GM12878 (cell line): ENCODE measurements around the gene DNAJC16. TPM values are rescaled to one million over a fixed set of nuclear protein-coding genes. Genes with fewer than 3 reads are reported as not detected.
A peak's percentile ranks its signal among the peaks of the same experiment; 100 is the strongest.

Experiments used
- ATAC-seq: fragments of 200-7000 bp; cut with Tn5 transposase; 3 replicates; pipeline ENCODE4 v1.9.1; 2020; ENCODE audit warnings: mild to moderate bottlenecking, moderate library complexity
- BruUV-seq: library from RNA; stranded (reverse); fragments of 400-500 nt; replicated peaks from 2 replicates; lab custom pipeline; 2021; lab: Mats Ljungman, UMichigan
- CTCF ChIA-PET: fragments of 300-600 bp; sonication (Branson Sonifier 250); formaldehyde crosslinking; extraction: SDS; loops from one replicate; lab custom pipeline; 2021; ENCODE audit warnings: inconsistent platforms; lab: Yijun Ruan, JAX
- POLR2A ChIA-PET: fragments of 350-600 bp; formaldehyde crosslinking; extraction: SDS; loops from one replicate; lab custom pipeline; 2021; ENCODE audit warnings: inconsistent platforms; lab: Charles Lee
- RAD21 ChIA-PET: fragments of 300-600 bp; sonication (Branson Sonifier 250); formaldehyde crosslinking; loops from one replicate; lab custom pipeline; 2023; ENCODE audit warnings: antibody characterized with exemption; ENCODE audit not compliant: unreplicated experiment; lab: Charles Lee
- SMC1A ChIA-PET: fragments of 300-600 bp; sonication (Branson Sonifier 250); formaldehyde crosslinking; loops from one replicate; lab custom pipeline; 2023; ENCODE audit not compliant: unreplicated experiment, uncharacterized antibody; lab: Charles Lee
- DNase-seq: peaks from one replicate; pipeline ENCODE4 v3.0.0-alpha.2; 2011; ENCODE audit warnings: low read depth, low spot score
- FAIRE-seq: peaks from 3 replicates; lab custom pipeline; 2011; peaks lifted over from hg19 to GRCh38; lab: Jason Lieb, UNC
- H2AFZ ChIP-seq: 2 replicates; pipeline ENCODE4 v1.6.0; 2011; ENCODE audit warnings: low read depth, low read length, control low read depth; ENCODE audit not compliant: control insufficient read depth
- H3K27ac ChIP-seq: 2 replicates; pipeline ENCODE4 v1.5.1; 2011; ENCODE audit warnings: control low read depth; ENCODE audit not compliant: control insufficient read depth, insufficient read depth
- H3K27me3 ChIP-seq, 2 experiments: replicated peaks in 1 of 2; 2 replicates each; pipeline versions ENCODE4 v1.6.0 to v1.6.1; 2011; ENCODE audit warnings: low read length in 1 of 2; ENCODE audit not compliant: control insufficient read depth in 2 of 2, insufficient read depth in 2 of 2
- H3K36me3 ChIP-seq, 2 experiments: 2 replicates each; pipeline ENCODE4 v1.5.1; 2011; ENCODE audit warnings: low read length in 1 of 2; ENCODE audit not compliant: control insufficient read depth in 2 of 2, insufficient read depth in 2 of 2
- H3K4me1 ChIP-seq: 2 replicates; pipeline ENCODE4 v1.6.1; 2011; ENCODE audit warnings: mild to moderate bottlenecking, low read length, moderate library complexity, mixed read lengths; ENCODE audit not compliant: control insufficient read depth, insufficient read depth
- H3K4me2 ChIP-seq: 2 replicates; pipeline ENCODE4 v1.6.0; 2011; ENCODE audit warnings: control low read depth; ENCODE audit not compliant: control insufficient read depth, insufficient read depth
- H3K4me3 ChIP-seq: fragments of 200-600 bp; sonication (generic); 2 replicates; pipeline ENCODE4 v1.5.1; 2016
- H3K79me2 ChIP-seq: 2 replicates; pipeline ENCODE4 v1.6.0; 2011; ENCODE audit warnings: low read length; ENCODE audit not compliant: control insufficient read depth, insufficient read depth
- H3K9ac ChIP-seq: 2 replicates; pipeline ENCODE4 v1.8.0; 2011; ENCODE audit warnings: low read length, control low read depth, mixed read lengths; ENCODE audit not compliant: control insufficient read depth, insufficient read depth
- H3K9me3 ChIP-seq: replicated peaks from 3 replicates; pipeline ENCODE4 v1.5.1; 2011; ENCODE audit warnings: mild to moderate bottlenecking, low read length; ENCODE audit not compliant: control insufficient read depth, insufficient read depth
- H4K20me1 ChIP-seq: 2 replicates; pipeline ENCODE4 v1.6.0; 2011; ENCODE audit not compliant: control insufficient read depth, insufficient read depth
- CBFB ChIP-seq: IDR thresholded peaks from 2 replicates; pipeline ENCODE4 v1.6.1; 2016; ENCODE audit warnings: antibody characterized with exemption, low read depth
- GABPA ChIP-seq: IDR thresholded peaks from 2 replicates; pipeline ENCODE4 v1.6.1; 2014; ENCODE audit warnings: antibody characterized with exemption, low read depth, mild to moderate bottlenecking, inconsistent platforms
- GATAD2B ChIP-seq: fragments of 450-650 bp; conservative IDR thresholded peaks from 2 replicates; pipeline ENCODE4 v1.6.1; 2017; ENCODE audit warnings: low read depth, mild to moderate bottlenecking, moderate library complexity
- HCFC1 ChIP-seq: fragments of 150-350 bp; IDR thresholded peaks from 2 replicates; pipeline ENCODE4 v1.6.1; 2014; ENCODE audit warnings: low read length
- NFIC ChIP-seq: IDR thresholded peaks from 2 replicates; pipeline ENCODE4 v1.6.1; 2012; ENCODE audit warnings: low read depth, mild to moderate bottlenecking, inconsistent platforms, low read length, moderate library complexity
- NR2C1 ChIP-seq: fragments of 450-650 bp; IDR thresholded peaks from 2 replicates; pipeline ENCODE4 v1.6.1; 2017; ENCODE audit warnings: antibody characterized with exemption, mild to moderate bottlenecking, moderate library complexity
- POLR2A ChIP-seq: IDR thresholded peaks from 2 replicates; pipeline ENCODE4 v1.6.1; 2011; ENCODE audit warnings: low read depth, mild to moderate bottlenecking, low read length
- TCF7 ChIP-seq: IDR thresholded peaks from 2 replicates; pipeline ENCODE4 v1.6.1; 2014; ENCODE audit warnings: antibody characterized with exemption, borderline replicate concordance
- YY1 ChIP-seq: IDR thresholded peaks from 2 replicates; pipeline ENCODE4 v1.6.1; 2011; ENCODE audit warnings: low read depth, mild to moderate bottlenecking, low read length
- ZBTB33 ChIP-seq: fragments of 450-650 bp; IDR thresholded peaks from 2 replicates; pipeline ENCODE4 v1.6.1; 2017; ENCODE audit warnings: mild to moderate bottlenecking
- ZNF217 ChIP-seq: fragments of 450-650 bp; IDR thresholded peaks from 2 replicates; pipeline ENCODE4 v1.6.1; 2017; ENCODE audit warnings: antibody characterized with exemption, mild to moderate bottlenecking
- WGBS: methylation state at CpG from one replicate; pipeline ENCODE4 v1.1.6; 2016; ENCODE audit warnings: low lambda C conversion rate; ENCODE audit not compliant: insufficient replicate concordance, insufficient coverage; ENCODE audit errors: missing lambda C conversion rate; 5-methylcytosine and 5-hydroxymethylcytosine counted together
- in situ Hi-C: fragments of 300-500 bp; cut with MboI; formaldehyde crosslinking; loops from 9 replicates; pipeline ENCODE4 v1.14.3; 2018; ENCODE audit warnings: mixed read lengths
- intact Hi-C: fragments of 100-400 bp; cut with micrococcal nuclease; formaldehyde crosslinking; loops from one replicate; pipeline ENCODE4 v1.14.2; 2022; ENCODE audit not compliant: unreplicated experiment
- polyA plus RNA-seq, 11 experiments: library from polyadenylated mRNA; depleted of rRNA in 4 of 11; unstranded in 6 of 11; stranded (reverse) in 5 of 11; fragments of >200 nt; fragmentation: Nextera tagmentation in 4 of 11; fragmentation: Illumina TruSeq in 1 of 11; extraction: Ambion mirVana in 4 of 11; extraction: Trizol in 1 of 11; gene quantifications; 1 replicate in 1 of 11; 2 replicates in 10 of 11; pipeline versions ENCODE4 v1.2.1 to v1.2.3, GENCODE V29; 2011 to 2016; ENCODE audit warnings: inconsistent platforms in 2 of 11, missing spikeins in 2 of 11, low read depth in 1 of 11
- total RNA-seq, 4 experiments: library from RNA; depleted of rRNA in 3 of 4; stranded (reverse); fragments of >200 nt in 3 of 4; fragmentation: Illumina TruSeq in 1 of 4; extraction: Trizol in 1 of 4; gene quantifications; 2 replicates each; pipeline versions ENCODE4 v1.2.1 to v1.2.3, GENCODE V29; 2013 to 2021

The DNAJC16 gene
- total and polyA plus RNA-seq, 10 of the 15 experiments (the other 5 are each of a cell fraction or from before 2014, with no cell fraction given) = 2.4 to 12.7 (median 7.8) TPM

- TF ChIP-seq ZBTB33 = no peak
- no peak for TF ChIP-seq NR2C1
- TF ChIP-seq GABPA = no peak
- TF ChIP-seq GATAD2B = no peak
- TF ChIP-seq HCFC1 = no peak
- TF ChIP-seq CBFB = no peak
Measured at GRCh38 chr1:15557008-15557407, 30.4 kb downstream of the DNAJC16 start (continued).

- BruUV-seq = no TSS peak
- RAD21 ChIA-PET = no interaction called here
- SMC1A ChIA-PET = interaction anchor here (1.0 to 1.5 kb wide), 3 partner anchors 12 to 35 kb away, joined by 3 to 4 read pairs (median 3); no protein-coding TSS in a partner anchor
- no peaks in the 10 kb centered on the region for H4K20me1 ChIP-seq
- H3K36me3 ChIP-seq = peaks cover 0 to 5% of the 10 kb centered on the region in 2 experiments; a peak in 3 of 4 replicates
- H3K9ac ChIP-seq = no peak overlapping the region
- no peaks in the 10 kb centered on the region for H3K79me2 ChIP-seq
- no peaks in the 10 kb centered on the region for H3K27me3 ChIP-seq
- 61% methylated on average over 2 of the region's 2 CpGs for WGBS
- in situ Hi-C loops = no loop called here
- no peak overlapping the region for H3K4me2 ChIP-seq
- TF ChIP-seq TCF7 = no peak
- no peak for TF ChIP-seq ZNF217
- TF ChIP-seq NFIC = no peak
- TF ChIP-seq YY1 = no peak
- TF ChIP-seq POLR2A = no peak
- intact Hi-C loops = no loop called here
- POLR2A ChIA-PET = interaction anchor here (0.7 kb wide), 1 partner anchor 58 kb away, joined by 8 read pairs; no protein-coding TSS in a partner anchor
- CTCF ChIA-PET = no interaction called here
- DNase-seq = no peak
- FAIRE-seq = peak; percentile 61
- ATAC-seq = no peak
- H3K4me1 ChIP-seq = no peaks in the 10 kb centered on the region
- H2AFZ ChIP-seq = no peak overlapping the region
- no peak overlapping the region for H3K4me3 ChIP-seq
- no peak overlapping the region for H3K27ac ChIP-seq
- no peaks in the 10 kb centered on the region for H3K9me3 ChIP-seq
Measured at GRCh38 chr1:15557594-15557993, 30.9 kb downstream of the DNAJC16 start.
